Sigmoid colon (tissue), 7 donors: ENCODE results near the gene KRT83. TPM values are rescaled to one million over a fixed set of nuclear protein-coding genes. Genes with fewer than 3 reads are reported as not detected.

Experiments
- DNase-seq: peaks from one replicate; pipeline ENCODE4 v3.0.0-alpha.2; 2019
- H3K27ac ChIP-seq, 4 donors: fragments of 200-600 bp; sonication (generic); one replicate each; pipeline ENCODE4 v1.5.1; 2016 to 2019; ENCODE audit warnings: mild to moderate bottlenecking in 1 of 4
- H3K27me3 ChIP-seq, 3 donors: fragments of 200-600 bp; sonication (generic); one replicate each; pipeline ENCODE4 v1.5.1; 2019; ENCODE audit warnings: mild to moderate bottlenecking in 1 of 3
- H3K36me3 ChIP-seq, 4 donors: fragments of 200-600 bp; sonication (generic); one replicate each; pipeline ENCODE4 v1.5.1; 2016 to 2019
- H3K4me1 ChIP-seq, 4 donors: fragments of 200-600 bp; sonication (generic); one replicate each; pipeline ENCODE4 v1.5.1; 2017 to 2019
- H3K4me3 ChIP-seq, 4 donors: fragments of 200-600 bp; sonication (generic); one replicate each; pipeline ENCODE4 v1.5.1; 2017 to 2019; ENCODE audit warnings: mild to moderate bottlenecking in 2 of 4, moderate library complexity in 1 of 4
- H3K9me3 ChIP-seq, 4 donors: fragments of 200-600 bp in 3 of 4; sonication (generic) in 3 of 4; one replicate each; pipeline versions ENCODE4 v1.5.1 to v1.6.1; 2013 to 2019
- CTCF ChIP-seq, 4 experiments: fragments of 450-650 bp in 3 of 4; fragments of 200-600 bp in 1 of 4; IDR thresholded peaks; one replicate each; pipeline ENCODE4 v1.5.1; 2016 to 2019; ENCODE audit warnings: antibody characterized with exemption in 4 of 4, mild to moderate bottlenecking in 3 of 4, moderate library complexity in 2 of 4
- EP300 ChIP-seq, 4 donors: sonication (generic); formaldehyde crosslinking; IDR thresholded peaks; one replicate each; pipeline ENCODE4 v1.6.1; 2017; ENCODE audit warnings: antibody characterized with exemption in 4 of 4
- POLR2A ChIP-seq, 2 donors: fragments of 450-650 bp; IDR thresholded peaks; one replicate each; pipeline ENCODE4 v1.6.1; 2016; ENCODE audit warnings: antibody characterized with exemption in 2 of 2, mild to moderate bottlenecking in 2 of 2, moderate library complexity in 2 of 2
- POLR2AphosphoS5 ChIP-seq, 4 donors: sonication (generic); formaldehyde crosslinking; IDR thresholded peaks; one replicate each; pipeline ENCODE4 v1.6.1; 2017; ENCODE audit warnings: antibody characterized with exemption in 4 of 4
- WGBS, 2 donors: extraction: QIAGEN DNeasy Blood & Tissue Kit; methylation state at CpG; one replicate each; pipeline ENCODE4 v1.1.7; 2013; 5-methylcytosine and 5-hydroxymethylcytosine counted together
- intact Hi-C: fragments of 100-400 bp; cut with DNase I; formaldehyde crosslinking; loops from one replicate; pipeline ENCODE4 v1.15.1; 2023
- polyA plus RNA-seq, 3 donors: library from polyadenylated mRNA; stranded (reverse); fragments of 200-250 nt; gene quantifications; one replicate each; pipeline ENCODE4 v1.2.3, GENCODE V29; 2013
- total RNA-seq, 4 donors: library from RNA; depleted of rRNA; stranded (reverse); fragments of >200 nt; gene quantifications; one replicate each; pipeline ENCODE4 v1.1.0, GENCODE V29; 2016
- donor health status: healthy with polysubstance abuse.
- donor health status: Bipolar disorder and iron deficiency.
- donor health status: healthy.

The KRT83 gene
- total and polyA plus RNA-seq, 7 donors: not detected

- Histone ChIP-seq H3K27me3 (no peaks in the 10 kb centered on the region), H3K36me3 (no peaks in the 10 kb centered on the region), H3K27ac (no peak overlapping the region), H3K9me3 (no peaks in the 10 kb centered on the region), H3K4me1 (peaks cover 0 to 3% (median 0%) of the 10 kb centered on the region in 4 donors), H3K4me3 (no peak overlapping the region)
- WGBS, 2 donors: 79 to 90% methylated on average over 5 of the region's 5 CpGs
- no peak for TF ChIP-seq POLR2AphosphoS5 (IDR thresholded peaks at IDR 0.05)
- no peak for TF ChIP-seq POLR2A (IDR thresholded peaks at IDR 0.05)
- TF ChIP-seq EP300 (IDR thresholded peaks at IDR 0.05): no peak
- DNase-seq: no peak
- intact Hi-C loops: no loop called here
Observed at GRCh38 chr12:52350786-52351185, 29.6 kb upstream of the KRT83 start.

- Histone ChIP-seq H3K27ac (no peak overlapping the region), H3K4me3 (no peak overlapping the region), H3K27me3 (no peaks in the 10 kb centered on the region), H3K9me3 (no peaks in the 10 kb centered on the region), H3K36me3 (no peaks in the 10 kb centered on the region), H3K4me1 (peaks cover 0 to 3% (median 0%) of the 10 kb centered on the region in 4 donors)
- intact Hi-C loops: no loop called here
- WGBS, 2 donors: 92% methylated on average over 8 of the region's 8 CpGs
- TF ChIP-seq EP300 (IDR thresholded peaks at IDR 0.05) (no peak), CTCF (IDR thresholded peaks at IDR 0.05) (no peak), POLR2AphosphoS5 (IDR thresholded peaks at IDR 0.05) (no peak), POLR2A (IDR thresholded peaks at IDR 0.05) (no peak)
- no peak for DNase-seq
Observed at GRCh38 chr12:52350021-52350620, 28.9 kb upstream of the KRT83 start.

GRCh38 chr12:52349196-52349595 is 28.0 kb upstream of the KRT83 start:
- no peaks in the 10 kb centered on the region for H3K36me3 ChIP-seq
- 72 to 81% methylated on average over 6 of the region's 6 CpGs for WGBS, 2 donors
- no peak for DNase-seq
- peaks cover 0 to 3% (median 0%) of the 10 kb centered on the region in 4 donors for H3K4me1 ChIP-seq
- no peaks in the 10 kb centered on the region for H3K9me3 ChIP-seq
- TF ChIP-seq POLR2A (IDR thresholded peaks at IDR 0.05) (no peak), POLR2AphosphoS5 (IDR thresholded peaks at IDR 0.05) (no peak), CTCF (IDR thresholded peaks at IDR 0.05) (no peak), EP300 (IDR thresholded peaks at IDR 0.05) (no peak)
- H3K27me3 ChIP-seq: no peaks in the 10 kb centered on the region
- no peak overlapping the region for H3K4me3 ChIP-seq
- intact Hi-C loops: no loop called here
- H3K27ac ChIP-seq: no peak overlapping the region

- Histone ChIP-seq H3K27ac (no peak overlapping the region), H3K9me3 (no peaks in the 10 kb centered on the region), H3K4me3 (no peak overlapping the region), H3K27me3 (no peaks in the 10 kb centered on the region), H3K4me1 (peaks cover 0 to 3% (median 0%) of the 10 kb centered on the region in 4 donors), H3K36me3 (no peaks in the 10 kb centered on the region)
- WGBS, 2 donors: 80 to 83% methylated on average over 16 of the region's 16 CpGs
- no peak for DNase-seq
- no peak for TF ChIP-seq EP300 (IDR thresholded peaks at IDR 0.05)
- TF ChIP-seq POLR2AphosphoS5 (IDR thresholded peaks at IDR 0.05): no peak
- TF ChIP-seq CTCF (IDR thresholded peaks at IDR 0.05): no peak
- no peak for TF ChIP-seq POLR2A (IDR thresholded peaks at IDR 0.05)
- intact Hi-C loops: no loop called here
Observed at GRCh38 chr12:52347551-52348510, 26.6 kb upstream of the KRT83 start.

GRCh38 chr12:52347016-52347415 is 25.8 kb upstream of the KRT83 start:
- H3K4me3 ChIP-seq: no peak overlapping the region
- 64 to 81% methylated on average over 9 of the region's 9 CpGs for WGBS, 2 donors
- H3K9me3 ChIP-seq: no peaks in the 10 kb centered on the region
- H3K4me1 ChIP-seq: peaks cover 0 to 3% (median 0%) of the 10 kb centered on the region in 4 donors
- no peaks in the 10 kb centered on the region for H3K27me3 ChIP-seq
- intact Hi-C loops: no loop called here
- DNase-seq: no peak
- H3K36me3 ChIP-seq: no peaks in the 10 kb centered on the region
- no peak for TF ChIP-seq POLR2AphosphoS5 (IDR thresholded peaks at IDR 0.05)
- TF ChIP-seq CTCF (IDR thresholded peaks at IDR 0.05): no peak
- no peak for TF ChIP-seq POLR2A (IDR thresholded peaks at IDR 0.05)
- no peak for TF ChIP-seq EP300 (IDR thresholded peaks at IDR 0.05)
- H3K27ac ChIP-seq: no peak overlapping the region
